DOHH2 (cell line): ENCODE results near the gene JOSD1.

Experiments used
- H3F3A ChIP-seq: fragments of 200-600 bp; sonication (generic), shearing (Covaris generic); 2 replicates; pipeline ENCODE4 v1.6.0; 2016; ENCODE audit warnings: antibody characterized with exemption, mild to moderate bottlenecking; ENCODE audit not compliant: control insufficient read depth, insufficient read depth
- H3K27ac ChIP-seq: fragments of 200-600 bp; sonication (generic); 2 replicates; pipeline ENCODE4 v1.5.1; 2014; ENCODE audit warnings: low read depth, mild to moderate bottlenecking, low read length, moderate library complexity
- H3K27me3 ChIP-seq: fragments of 200-600 bp; sonication (generic); 2 replicates; pipeline ENCODE4 v1.6.1; 2014; ENCODE audit warnings: mild to moderate bottlenecking, low read length, mixed read lengths; ENCODE audit not compliant: control insufficient read depth
- H3K36me3 ChIP-seq: fragments of 200-600 bp; sonication (generic); 2 replicates; pipeline ENCODE4 v1.6.1; 2014; ENCODE audit warnings: mild to moderate bottlenecking, low read length, moderate library complexity, mixed read lengths; ENCODE audit not compliant: control insufficient read depth
- H3K4me1 ChIP-seq: fragments of 200-600 bp; sonication (generic); 2 replicates; pipeline ENCODE4 v1.6.1; 2014; ENCODE audit warnings: mild to moderate bottlenecking, low read length, mixed read lengths; ENCODE audit not compliant: control insufficient read depth
- H3K4me2 ChIP-seq: fragments of 200-600 bp; sonication (generic); 2 replicates; pipeline ENCODE4 v1.6.0; 2014; ENCODE audit warnings: mild to moderate bottlenecking, low read length, moderate library complexity
- H3K4me3 ChIP-seq: fragments of 200-600 bp; sonication (generic); 2 replicates; pipeline ENCODE4 v1.5.1; 2014; ENCODE audit warnings: mild to moderate bottlenecking, low read length, mixed read lengths
- H3K79me2 ChIP-seq: fragments of 200-600 bp; sonication (generic); 2 replicates; pipeline ENCODE4 v1.6.1; 2014; ENCODE audit warnings: mild to moderate bottlenecking, low read length, mixed read lengths; ENCODE audit not compliant: control insufficient read depth
- H3K9me2 ChIP-seq: fragments of 200-600 bp; sonication (generic); replicated peaks from 2 replicates; pipeline ENCODE4 v1.6.1; 2014; ENCODE audit warnings: mild to moderate bottlenecking, low read length, mixed read lengths; ENCODE audit not compliant: control insufficient read depth
- H3K9me3 ChIP-seq: fragments of 200-600 bp; sonication (generic); 2 replicates; pipeline ENCODE4 v1.6.1; 2014; ENCODE audit warnings: antibody characterized with exemption, low read length, mixed read lengths; ENCODE audit not compliant: control insufficient read depth, insufficient read depth
- H4K20me1 ChIP-seq: fragments of 200-600 bp; sonication (generic); 2 replicates; pipeline ENCODE4 v1.6.0; 2014; ENCODE audit warnings: low read depth, mild to moderate bottlenecking, antibody characterized with exemption, low read length, moderate library complexity; ENCODE audit not compliant: control insufficient read depth, insufficient read depth
- EZH2phosphoT487 ChIP-seq: fragments of 200-600 bp; sonication (generic); IDR thresholded peaks from 2 replicates; pipeline ENCODE4 v1.6.1; 2017; ENCODE audit warnings: borderline replicate concordance, mild to moderate bottlenecking, antibody characterized with exemption, low read length, moderate library complexity, mixed read lengths
- TF ChIP-seq, protein P1 (sequence below): fragments of 200-600 bp; sonication (generic); IDR thresholded peaks from one replicate; pipeline ENCODE4 v1.5.1; 2014; ENCODE audit warnings: antibody characterized with exemption, mild to moderate bottlenecking, low read depth, low read length; ENCODE audit not compliant: poor library complexity, severe bottlenecking

The JOSD1 gene

DNA sequence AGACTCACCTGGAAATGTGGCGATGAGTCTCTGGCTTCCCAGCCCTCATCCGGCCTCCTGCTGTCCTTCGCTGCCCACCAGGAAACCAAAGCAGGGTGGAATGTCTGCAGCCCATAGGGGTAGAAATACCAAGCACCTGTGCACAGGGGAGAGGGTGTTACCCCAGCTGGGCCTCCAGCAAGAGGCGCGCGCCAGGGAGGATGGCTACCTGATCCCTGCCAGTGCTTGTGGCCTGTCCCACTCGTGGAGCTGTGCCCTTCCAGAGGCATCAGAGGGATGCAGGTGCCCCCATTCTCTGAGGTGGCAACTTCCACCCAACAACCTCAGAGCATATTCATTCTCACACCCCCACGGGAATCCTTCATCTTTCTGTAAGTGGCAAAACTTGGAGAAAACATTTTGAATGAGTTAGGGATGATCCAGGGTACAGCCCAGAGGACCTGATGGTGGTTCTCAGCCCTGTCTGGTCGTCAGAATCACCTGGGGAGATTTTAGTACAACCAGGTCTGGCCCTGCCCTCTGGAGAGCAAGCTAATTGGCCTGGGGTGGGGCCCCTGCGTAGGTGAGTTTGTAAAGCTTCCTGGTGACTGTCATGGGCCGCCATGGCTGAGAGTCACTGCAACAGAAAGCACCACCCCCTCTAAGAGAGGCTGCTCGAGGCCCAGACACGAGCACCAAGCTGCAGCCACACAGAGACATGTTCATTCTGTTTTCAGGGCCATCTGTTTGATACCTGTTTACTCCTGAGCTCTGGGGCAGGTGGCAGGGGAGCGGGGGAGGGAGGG lies 45.1 kb upstream of the JOSD1 start:
- Histone ChIP-seq H3K4me3 (no peak overlapping the region), H3K9me3 (no peaks in the 10 kb centered on the region), H3K27ac (no peak overlapping the region), H3K27me3 (no peaks in the 10 kb centered on the region), H3F3A (0 out of 2 replicates have a peak, but pooled peaks cover 3% of the 10 kb centered on the region), H3K36me3 (peaks cover 87% of the 10 kb centered on the region), H3K79me2 (no peaks in the 10 kb centered on the region), H3K4me2 (no peak overlapping the region), H3K4me1 (peaks cover 7% of the 10 kb centered on the region; the same call in 1 of the 2 replicates), H4K20me1 (no peaks in the 10 kb centered on the region), H3K9me2 (no peaks in the 10 kb centered on the region)
- TF ChIP-seq, protein P1, sequence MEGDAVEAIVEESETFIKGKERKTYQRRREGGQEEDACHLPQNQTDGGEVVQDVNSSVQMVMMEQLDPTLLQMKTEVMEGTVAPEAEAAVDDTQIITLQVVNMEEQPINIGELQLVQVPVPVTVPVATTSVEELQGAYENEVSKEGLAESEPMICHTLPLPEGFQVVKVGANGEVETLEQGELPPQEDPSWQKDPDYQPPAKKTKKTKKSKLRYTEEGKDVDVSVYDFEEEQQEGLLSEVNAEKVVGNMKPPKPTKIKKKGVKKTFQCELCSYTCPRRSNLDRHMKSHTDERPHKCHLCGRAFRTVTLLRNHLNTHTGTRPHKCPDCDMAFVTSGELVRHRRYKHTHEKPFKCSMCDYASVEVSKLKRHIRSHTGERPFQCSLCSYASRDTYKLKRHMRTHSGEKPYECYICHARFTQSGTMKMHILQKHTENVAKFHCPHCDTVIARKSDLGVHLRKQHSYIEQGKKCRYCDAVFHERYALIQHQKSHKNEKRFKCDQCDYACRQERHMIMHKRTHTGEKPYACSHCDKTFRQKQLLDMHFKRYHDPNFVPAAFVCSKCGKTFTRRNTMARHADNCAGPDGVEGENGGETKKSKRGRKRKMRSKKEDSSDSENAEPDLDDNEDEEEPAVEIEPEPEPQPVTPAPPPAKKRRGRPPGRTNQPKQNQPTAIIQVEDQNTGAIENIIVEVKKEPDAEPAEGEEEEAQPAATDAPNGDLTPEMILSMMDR, result no peak
- TF ChIP-seq EZH2phosphoT487, result no peak

DNA sequence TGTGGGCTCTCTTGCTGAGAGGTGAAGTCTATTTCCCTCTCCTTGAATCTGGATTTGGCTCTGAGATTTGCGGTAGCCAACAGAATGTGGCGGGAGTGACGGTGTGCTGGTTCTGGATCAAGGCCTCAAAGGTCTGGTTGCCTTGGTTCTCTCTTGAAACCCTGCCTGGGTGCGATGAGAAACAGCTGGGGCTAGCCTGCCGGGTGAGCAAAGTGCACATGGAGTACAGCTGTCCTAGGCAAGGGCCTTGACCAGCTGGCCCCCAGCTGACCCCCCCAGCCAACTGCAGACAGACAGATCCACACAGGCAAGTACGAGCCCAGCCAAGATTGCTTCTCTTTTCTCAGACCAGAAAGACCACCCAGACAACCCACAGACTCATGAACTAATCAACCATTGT lies 44.2 kb upstream of the JOSD1 start:
- H4K20me1 ChIP-seq, result no peaks in the 10 kb centered on the region
- no peaks in the 10 kb centered on the region for H3K79me2 ChIP-seq
- H3K36me3 ChIP-seq, result peaks cover 87% of the 10 kb centered on the region

DNA sequence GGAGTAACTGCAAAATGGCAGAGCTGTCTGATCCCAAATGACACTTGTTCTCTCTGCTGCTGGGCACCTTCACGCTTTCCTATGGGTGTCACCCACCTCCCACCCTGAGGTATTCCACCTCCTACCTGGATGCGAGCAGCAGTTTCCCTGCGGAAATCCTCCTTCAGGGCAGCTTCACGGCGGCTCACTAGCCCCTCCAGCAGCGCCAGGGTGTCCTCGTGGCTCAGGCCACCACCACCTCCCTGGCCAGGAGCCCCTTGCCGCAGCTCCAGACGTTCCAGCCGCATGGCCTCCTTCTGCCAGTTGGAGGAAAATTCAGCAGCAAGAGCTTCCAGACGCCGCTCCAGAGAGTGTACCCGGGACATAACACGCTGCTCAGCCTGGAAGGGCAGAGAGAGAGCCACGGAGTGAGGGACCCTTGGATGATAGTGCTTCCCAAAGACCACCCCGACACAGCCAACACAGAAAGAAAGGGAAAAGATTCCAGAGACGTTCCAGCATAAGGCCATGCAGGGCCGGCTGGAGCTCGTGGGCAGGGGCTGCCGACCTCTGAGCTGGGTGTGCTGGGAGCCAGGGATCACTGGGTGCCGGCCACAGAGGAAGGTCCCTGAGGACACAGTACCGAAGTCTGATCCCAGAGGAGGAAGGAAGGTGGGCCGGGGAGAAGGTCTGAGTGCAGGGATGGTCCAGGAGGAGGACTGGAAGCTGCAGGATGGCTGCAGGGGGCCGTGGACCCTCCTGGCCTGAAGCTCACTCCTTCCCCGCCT lies 41.6 kb upstream of the JOSD1 start:
- Histone ChIP-seq H3K36me3 (peaks cover 88% of the 10 kb centered on the region), H3K27ac (no peak overlapping the region), H3F3A (0 out of 2 replicates have a peak, but pooled peaks cover 2% of the 10 kb centered on the region), H3K27me3 (no peaks in the 10 kb centered on the region), H3K9me3 (no peaks in the 10 kb centered on the region), H3K9me2 (no peaks in the 10 kb centered on the region), H3K79me2 (no peaks in the 10 kb centered on the region), H3K4me3 (no peak overlapping the region), H3K4me1 (no peaks in the 10 kb centered on the region), H4K20me1 (no peaks in the 10 kb centered on the region), H3K4me2 (no peak overlapping the region)
- no peak for TF ChIP-seq EZH2phosphoT487
- TF ChIP-seq, protein P1, result no peak

More for the DNA sequence above, 44.2 kb upstream of the JOSD1 start:
- H3K9me2 ChIP-seq, result no peaks in the 10 kb centered on the region
- H3K27me3 ChIP-seq, result no peaks in the 10 kb centered on the region
- H3K9me3 ChIP-seq, result no peaks in the 10 kb centered on the region
- H3K4me1 ChIP-seq, result peaks cover 7% of the 10 kb centered on the region; the same call in 1 of the 2 replicates
- no peak overlapping the region for H3K4me2 ChIP-seq
- no peak overlapping the region for H3K27ac ChIP-seq
- H3K4me3 ChIP-seq, result no peak overlapping the region
- 0 out of 2 replicates have a peak, but pooled peaks cover 3% of the 10 kb centered on the region for H3F3A ChIP-seq
- TF ChIP-seq EZH2phosphoT487, result no peak
- TF ChIP-seq, protein P1, result no peak
